Keratinocyte (primary cell): Measurements from ENCODE around the gene NRP1.

Source experiments
- EZH2 ChIP-seq: IDR thresholded peaks from one replicate; pipeline ENCODE4 v1.6.1; 2012; ENCODE audit warnings: inconsistent platforms, mild to moderate bottlenecking, low read length, moderate library complexity
- TF ChIP-seq, protein P1 (sequence below), 3 experiments: IDR thresholded peaks in 1 of 3; conservative IDR thresholded peaks in 1 of 3; optimal IDR thresholded peaks in 1 of 3; 2 replicates in 2 of 3; 3 replicates in 1 of 3; pipeline versions ENCODE3 to v1.5.1; 2011; ENCODE audit warnings: low read length in 3 of 3, mild to moderate bottlenecking in 3 of 3, moderate library complexity in 2 of 3, control low read depth in 1 of 3, inconsistent platforms in 1 of 3; ENCODE audit not compliant: insufficient read depth in 2 of 3; ENCODE audit errors: extremely low read depth in 1 of 3

DNA sequence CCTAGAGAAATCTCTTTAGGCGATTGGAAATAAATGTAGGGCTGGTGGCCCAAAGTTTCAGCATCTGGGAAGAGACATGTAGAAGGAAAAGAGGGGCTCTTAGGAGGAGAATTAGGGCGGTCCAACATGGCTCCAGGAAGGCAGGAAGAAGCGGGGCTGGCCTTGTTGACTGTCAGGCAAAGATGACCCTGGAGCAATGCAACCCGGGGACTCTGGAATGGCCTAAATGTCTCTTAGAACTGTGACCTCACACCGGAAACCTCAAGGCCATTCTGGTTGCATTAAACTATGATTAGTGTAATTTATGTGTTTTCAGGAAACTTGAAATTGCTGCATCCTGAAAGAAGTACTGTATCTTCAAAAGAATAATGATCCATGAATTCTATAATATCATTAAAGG is 66.8 kb downstream of the NRP1 start:
- no peak for TF ChIP-seq EZH2
- TF ChIP-seq, protein P1, sequence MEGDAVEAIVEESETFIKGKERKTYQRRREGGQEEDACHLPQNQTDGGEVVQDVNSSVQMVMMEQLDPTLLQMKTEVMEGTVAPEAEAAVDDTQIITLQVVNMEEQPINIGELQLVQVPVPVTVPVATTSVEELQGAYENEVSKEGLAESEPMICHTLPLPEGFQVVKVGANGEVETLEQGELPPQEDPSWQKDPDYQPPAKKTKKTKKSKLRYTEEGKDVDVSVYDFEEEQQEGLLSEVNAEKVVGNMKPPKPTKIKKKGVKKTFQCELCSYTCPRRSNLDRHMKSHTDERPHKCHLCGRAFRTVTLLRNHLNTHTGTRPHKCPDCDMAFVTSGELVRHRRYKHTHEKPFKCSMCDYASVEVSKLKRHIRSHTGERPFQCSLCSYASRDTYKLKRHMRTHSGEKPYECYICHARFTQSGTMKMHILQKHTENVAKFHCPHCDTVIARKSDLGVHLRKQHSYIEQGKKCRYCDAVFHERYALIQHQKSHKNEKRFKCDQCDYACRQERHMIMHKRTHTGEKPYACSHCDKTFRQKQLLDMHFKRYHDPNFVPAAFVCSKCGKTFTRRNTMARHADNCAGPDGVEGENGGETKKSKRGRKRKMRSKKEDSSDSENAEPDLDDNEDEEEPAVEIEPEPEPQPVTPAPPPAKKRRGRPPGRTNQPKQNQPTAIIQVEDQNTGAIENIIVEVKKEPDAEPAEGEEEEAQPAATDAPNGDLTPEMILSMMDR (optimal IDR thresholded peaks at IDR 0.05 in 1 of 3, IDR thresholded peaks at IDR 0.05 in 1 of 3, conservative IDR thresholded peaks at IDR 0.05 in 1 of 3; ENCODE audit: extremely low read depth in 1 of 3, insufficient read depth in 2 of 3, low read length in 3 of 3), result no peak
